ENCODE data around the gene AK5.
"Not testable (repeated sequence)": the region's sequence is repeated elsewhere in the genome, so short reads cannot be mapped to it uniquely, and the experiment has no call there.

Gene AK5

GRCh38 chr1:77509898-77510297, 228.1 kb downstream of the AK5 start:
- Histone ChIP-seq H3K4me1 (ENCODE audit: control insufficient read depth, insufficient read depth, low read length) (no peaks in the 10 kb centered on the region), H3K27ac (ENCODE audit: low read depth, low read length) (no peak overlapping the region)

GRCh38 chr1:77511440-77511840, 229.6 kb downstream of the AK5 start:
- Histone ChIP-seq H3K9ac (ENCODE audit: low read length) (no peak overlapping the region), H3K27me3 (ENCODE audit: control insufficient read depth, insufficient read depth, low read length) (no peaks in the 10 kb centered on the region), H3K4me3 (ENCODE audit: low read length) (no peak overlapping the region), H3K27ac (ENCODE audit: low read depth, low read length) (no peak overlapping the region), H3K36me3 (ENCODE audit: control insufficient read depth, insufficient read depth, low read length) (no peaks in the 10 kb centered on the region), H3K4me1 (ENCODE audit: control insufficient read depth, insufficient read depth, low read length) (no peaks in the 10 kb centered on the region)

More at GRCh38 chr1:77509898-77510297, 228.1 kb downstream of the AK5 start:
- Histone ChIP-seq H3K4me3 (ENCODE audit: low read length) (no peak overlapping the region), H3K9ac (ENCODE audit: low read length) (no peak overlapping the region), H3K36me3 (ENCODE audit: control insufficient read depth, insufficient read depth, low read length) (no peaks in the 10 kb centered on the region), H3K27me3 (ENCODE audit: control insufficient read depth, insufficient read depth, low read length) (no peaks in the 10 kb centered on the region)

GRCh38 chr1:77512650-77513049, 230.8 kb downstream of the AK5 start:
- not testable (repeated sequence) for H3K4me3 ChIP-seq (ENCODE audit: low read length); H3K27ac ChIP-seq (ENCODE audit: low read depth, low read length); H3K36me3 ChIP-seq (ENCODE audit: control insufficient read depth, insufficient read depth, low read length); H3K27me3 ChIP-seq (ENCODE audit: control insufficient read depth, insufficient read depth, low read length); H3K4me1 ChIP-seq (ENCODE audit: control insufficient read depth, insufficient read depth, low read length); H3K9ac ChIP-seq (ENCODE audit: low read length)

GRCh38 chr1:77513839-77514763, 232.3 kb downstream of the AK5 start:
- Histone ChIP-seq H3K4me1 (ENCODE audit: control insufficient read depth, insufficient read depth, low read length) (no peaks in the 10 kb centered on the region), H3K36me3 (ENCODE audit: control insufficient read depth, insufficient read depth, low read length) (no peaks in the 10 kb centered on the region), H3K27me3 (ENCODE audit: control insufficient read depth, insufficient read depth, low read length) (no peaks in the 10 kb centered on the region), H3K9ac (ENCODE audit: low read length) (no peak overlapping the region), H3K4me3 (ENCODE audit: low read length) (no peak overlapping the region), H3K27ac (ENCODE audit: low read depth, low read length) (no peak overlapping the region)

- no peak overlapping the region for H3K4me3 ChIP-seq (ENCODE audit: low read length)
- H3K27ac ChIP-seq (ENCODE audit: low read depth, low read length), result no peak overlapping the region
- H3K4me1 ChIP-seq (ENCODE audit: control insufficient read depth, insufficient read depth, low read length), result no peaks in the 10 kb centered on the region
- no peak overlapping the region for H3K9ac ChIP-seq (ENCODE audit: low read length)
- no peaks in the 10 kb centered on the region for H3K36me3 ChIP-seq (ENCODE audit: control insufficient read depth, insufficient read depth, low read length)
- H3K27me3 ChIP-seq (ENCODE audit: control insufficient read depth, insufficient read depth, low read length), result no peaks in the 10 kb centered on the region
Measured at GRCh38 chr1:77514921-77515776, 233.3 kb downstream of the AK5 start.

- no peak overlapping the region for H3K9ac ChIP-seq (ENCODE audit: low read length)
- no peak overlapping the region for H3K4me3 ChIP-seq (ENCODE audit: low read length)
- no peak overlapping the region for H3K27ac ChIP-seq (ENCODE audit: low read depth, low read length)
- H3K27me3 ChIP-seq (ENCODE audit: control insufficient read depth, insufficient read depth, low read length), result no peaks in the 10 kb centered on the region
- no peaks in the 10 kb centered on the region for H3K36me3 ChIP-seq (ENCODE audit: control insufficient read depth, insufficient read depth, low read length)
- no peaks in the 10 kb centered on the region for H3K4me1 ChIP-seq (ENCODE audit: control insufficient read depth, insufficient read depth, low read length)
Measured at GRCh38 chr1:77516106-77516505, 234.3 kb downstream of the AK5 start.

- Histone ChIP-seq H3K27ac (ENCODE audit: low read depth, low read length) (no peak overlapping the region), H3K27me3 (ENCODE audit: control insufficient read depth, insufficient read depth, low read length) (no peaks in the 10 kb centered on the region), H3K36me3 (ENCODE audit: control insufficient read depth, insufficient read depth, low read length) (no peaks in the 10 kb centered on the region), H3K4me3 (ENCODE audit: low read length) (no peak overlapping the region), H3K9ac (ENCODE audit: low read length) (no peak overlapping the region), H3K4me1 (ENCODE audit: control insufficient read depth, insufficient read depth, low read length) (no peaks in the 10 kb centered on the region)
Measured at GRCh38 chr1:77524038-77524437, 242.2 kb downstream of the AK5 start.

GRCh38 chr1:77531149-77531548, 249.3 kb downstream of the AK5 start:
- H3K9ac ChIP-seq (ENCODE audit: low read length); H3K4me1 ChIP-seq (ENCODE audit: control insufficient read depth, insufficient read depth, low read length); H3K4me3 ChIP-seq (ENCODE audit: low read length); H3K36me3 ChIP-seq (ENCODE audit: control insufficient read depth, insufficient read depth, low read length); H3K27ac ChIP-seq (ENCODE audit: low read depth, low read length); H3K27me3 ChIP-seq (ENCODE audit: control insufficient read depth, insufficient read depth, low read length): not testable (repeated sequence)

GRCh38 chr1:77531596-77532280, 249.9 kb downstream of the AK5 start:
- H3K4me1 ChIP-seq (ENCODE audit: control insufficient read depth, insufficient read depth, low read length); H3K27ac ChIP-seq (ENCODE audit: low read depth, low read length); H3K36me3 ChIP-seq (ENCODE audit: control insufficient read depth, insufficient read depth, low read length); H3K27me3 ChIP-seq (ENCODE audit: control insufficient read depth, insufficient read depth, low read length); H3K9ac ChIP-seq (ENCODE audit: low read length); H3K4me3 ChIP-seq (ENCODE audit: low read length): not testable (repeated sequence)

GRCh38 chr1:77532641-77533040, 250.8 kb downstream of the AK5 start:
- Histone ChIP-seq H3K27me3 (ENCODE audit: control insufficient read depth, insufficient read depth, low read length) (no peaks in the 10 kb centered on the region), H3K9ac (ENCODE audit: low read length) (no peak overlapping the region), H3K4me3 (ENCODE audit: low read length) (no peak overlapping the region), H3K4me1 (ENCODE audit: control insufficient read depth, insufficient read depth, low read length) (no peaks in the 10 kb centered on the region), H3K36me3 (ENCODE audit: control insufficient read depth, insufficient read depth, low read length) (no peaks in the 10 kb centered on the region), H3K27ac (ENCODE audit: low read depth, low read length) (no peak overlapping the region)

- no peak overlapping the region for H3K4me3 ChIP-seq (ENCODE audit: low read length)
- no peak overlapping the region for H3K9ac ChIP-seq (ENCODE audit: low read length)
- no peaks in the 10 kb centered on the region for H3K4me1 ChIP-seq (ENCODE audit: control insufficient read depth, insufficient read depth, low read length)
- no peaks in the 10 kb centered on the region for H3K36me3 ChIP-seq (ENCODE audit: control insufficient read depth, insufficient read depth, low read length)
- H3K27ac ChIP-seq (ENCODE audit: low read depth, low read length), result no peak overlapping the region
- H3K27me3 ChIP-seq (ENCODE audit: control insufficient read depth, insufficient read depth, low read length), result no peaks in the 10 kb centered on the region
Measured at GRCh38 chr1:77533660-77534305, 252.0 kb downstream of the AK5 start.

GRCh38 chr1:77534456-77534855, 252.6 kb downstream of the AK5 start:
- Histone ChIP-seq H3K9ac (ENCODE audit: low read length) (no peak overlapping the region), H3K27ac (ENCODE audit: low read depth, low read length) (no peak overlapping the region), H3K36me3 (ENCODE audit: control insufficient read depth, insufficient read depth, low read length) (no peaks in the 10 kb centered on the region)

More at GRCh38 chr1:77534456-77534855, 252.6 kb downstream of the AK5 start:
- H3K4me1 ChIP-seq (ENCODE audit: control insufficient read depth, insufficient read depth, low read length), result no peaks in the 10 kb centered on the region
- no peak overlapping the region for H3K4me3 ChIP-seq (ENCODE audit: low read length)
- H3K27me3 ChIP-seq (ENCODE audit: control insufficient read depth, insufficient read depth, low read length), result no peaks in the 10 kb centered on the region
